Stimulated activated CD8-positive, alpha-beta memory T cell treated with anti-CD3 and anti-CD28 coated beads, Interleukin-7, amount 100 ng/mL, for 1 hour (primary cell): ENCODE data around the gene DIP2C.

Experiments used
- DNase-seq, 2 donors: peaks; one replicate each; pipeline ENCODE4 v3.0.0-alpha.2; 2020; ENCODE audit warnings: low read depth in 2 of 2

The DIP2C gene

DNA sequence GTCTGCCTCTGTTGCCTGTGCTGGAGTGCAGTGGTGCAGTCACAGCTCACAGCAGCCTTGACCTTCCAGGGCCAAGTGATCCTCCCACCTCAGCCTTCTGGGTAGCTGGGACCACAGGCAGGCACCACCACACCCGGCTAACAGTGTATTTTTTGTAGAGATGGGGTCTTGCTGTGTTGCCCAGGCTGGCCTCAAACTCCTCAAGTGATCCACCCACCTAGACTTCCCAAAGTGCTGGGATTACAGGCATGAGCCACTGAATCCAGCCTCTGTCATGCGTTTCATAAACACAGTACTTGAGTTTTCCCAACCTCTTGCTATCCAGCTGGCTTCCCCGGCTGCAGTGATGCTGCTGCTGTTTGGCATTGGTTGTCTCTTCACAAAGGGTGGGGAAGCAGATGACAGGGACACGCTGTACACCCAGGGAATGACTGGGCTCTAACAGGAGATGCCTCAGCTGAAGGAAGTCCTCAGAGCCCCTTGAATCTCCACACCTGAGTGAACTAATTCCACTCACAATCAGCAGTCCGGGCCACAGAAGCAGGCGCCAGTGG is 191.5 kb downstream of the DIP2C start:
- no peak for DNase-seq

DNA sequence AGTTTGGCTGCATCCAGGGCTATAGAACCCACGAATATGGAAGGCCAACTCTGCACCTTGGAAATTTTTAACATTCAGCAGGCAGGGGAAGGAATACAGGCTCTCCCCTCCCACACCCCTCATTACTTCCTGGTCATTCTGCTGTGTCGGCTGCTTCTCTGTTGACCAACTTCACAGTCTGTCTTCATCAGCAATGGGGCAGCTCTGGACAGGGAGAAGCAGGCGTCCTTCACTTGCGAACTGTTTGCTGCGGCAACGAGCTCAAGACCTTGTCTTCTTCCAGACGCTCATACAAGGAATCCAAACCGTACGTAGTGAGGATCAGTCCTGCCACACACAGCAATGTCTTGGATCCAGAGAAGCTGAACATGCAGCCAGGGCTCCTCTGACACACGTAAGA is 192.2 kb downstream of the DIP2C start:
- no peak for DNase-seq

DNA sequence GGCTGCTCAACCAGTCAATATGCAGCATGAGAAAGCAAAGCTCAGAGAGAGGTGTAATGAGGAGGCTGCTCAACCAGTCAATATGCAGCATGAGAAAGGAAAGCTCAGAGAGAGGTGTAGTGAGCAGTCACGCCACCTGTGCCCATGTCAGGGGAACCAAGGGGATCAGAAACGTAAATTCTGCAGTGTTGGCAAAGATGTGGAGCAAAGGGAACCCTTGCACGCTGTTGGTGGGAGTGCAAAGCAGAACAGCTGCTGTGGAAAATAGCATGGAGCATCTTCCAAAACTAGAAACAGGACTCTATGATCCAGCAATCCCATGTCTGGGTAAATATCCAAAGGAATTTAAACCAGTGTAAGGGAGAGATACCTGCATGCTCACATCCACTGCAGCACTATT is 194.9 kb downstream of the DIP2C start:
- DNase-seq, result no peak

DNA sequence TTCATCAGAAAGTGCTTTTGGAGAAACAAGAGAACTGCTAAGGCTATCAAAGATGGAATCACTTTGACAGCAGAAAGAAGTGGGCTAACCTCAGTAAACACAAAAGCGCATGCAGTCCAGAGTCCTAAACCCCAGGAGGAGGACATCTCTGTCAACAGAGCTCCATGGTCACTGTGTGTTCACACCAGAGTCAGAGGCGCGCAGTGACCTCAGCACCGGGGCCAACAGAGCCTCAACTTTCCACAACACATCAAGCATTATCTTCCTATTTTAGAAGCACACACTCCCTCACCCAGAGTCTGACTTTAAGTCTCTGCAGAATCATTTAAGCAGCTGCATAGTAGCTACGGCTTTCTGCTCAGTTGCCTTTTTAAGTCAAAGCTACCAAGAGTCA is 195.3 kb downstream of the DIP2C start:
- no peak for DNase-seq

DNA sequence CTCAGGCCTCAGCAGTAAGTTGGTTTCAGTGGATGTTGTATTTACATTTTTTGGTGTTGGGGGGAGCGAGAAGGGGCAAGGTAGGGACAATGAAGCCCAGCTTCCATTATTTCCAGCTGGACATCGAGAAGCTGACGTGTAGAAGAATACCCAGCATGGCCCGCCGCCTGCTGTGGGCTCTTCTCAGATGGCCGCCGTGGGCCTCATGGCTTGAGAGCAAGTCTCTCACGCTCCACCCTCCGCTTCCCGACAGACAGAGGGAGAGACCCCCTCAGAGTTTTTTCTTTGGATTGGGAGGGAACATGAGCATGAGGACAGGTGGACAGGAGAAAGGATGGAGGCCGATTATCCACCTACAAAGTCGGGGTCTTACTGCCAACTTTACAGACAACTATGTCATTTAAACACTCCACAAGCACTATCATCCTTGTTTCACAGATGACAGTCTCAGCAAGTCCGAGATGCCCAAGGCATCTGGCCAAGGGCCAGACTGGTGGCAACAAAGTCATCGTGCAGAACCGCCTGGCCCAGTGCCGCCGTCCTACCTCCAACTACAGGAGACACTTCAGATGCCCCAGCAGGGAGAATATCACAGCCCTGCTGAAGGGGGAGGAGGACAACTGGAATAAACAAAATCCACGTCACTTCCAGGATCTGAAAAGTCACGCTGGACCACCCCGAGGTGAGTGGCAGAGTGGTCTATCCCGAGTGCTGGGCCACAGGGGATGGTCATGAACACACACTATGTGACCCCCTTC is 195.9 kb downstream of the DIP2C start:
- DNase-seq, result no peak

DNA sequence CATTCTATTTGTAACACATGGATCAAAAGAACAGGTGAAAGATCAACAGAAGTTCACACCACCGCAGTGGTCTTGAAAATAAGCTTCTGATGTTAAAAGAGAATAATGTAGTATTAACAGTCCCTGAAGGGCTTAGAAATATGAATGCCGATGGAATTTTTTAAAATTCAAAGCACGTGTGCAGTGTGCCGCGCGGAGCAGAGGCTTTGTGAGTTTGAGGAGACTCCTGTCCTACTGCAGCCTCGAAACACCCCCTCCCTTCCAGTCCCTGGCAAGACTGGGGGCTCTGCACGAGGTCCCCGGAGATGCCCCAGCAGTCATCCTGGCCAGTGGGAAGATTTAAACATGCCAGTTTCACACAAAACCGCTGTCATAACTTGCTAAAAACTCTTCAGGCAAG is 196.6 kb downstream of the DIP2C start:
- no peak for DNase-seq

DNA sequence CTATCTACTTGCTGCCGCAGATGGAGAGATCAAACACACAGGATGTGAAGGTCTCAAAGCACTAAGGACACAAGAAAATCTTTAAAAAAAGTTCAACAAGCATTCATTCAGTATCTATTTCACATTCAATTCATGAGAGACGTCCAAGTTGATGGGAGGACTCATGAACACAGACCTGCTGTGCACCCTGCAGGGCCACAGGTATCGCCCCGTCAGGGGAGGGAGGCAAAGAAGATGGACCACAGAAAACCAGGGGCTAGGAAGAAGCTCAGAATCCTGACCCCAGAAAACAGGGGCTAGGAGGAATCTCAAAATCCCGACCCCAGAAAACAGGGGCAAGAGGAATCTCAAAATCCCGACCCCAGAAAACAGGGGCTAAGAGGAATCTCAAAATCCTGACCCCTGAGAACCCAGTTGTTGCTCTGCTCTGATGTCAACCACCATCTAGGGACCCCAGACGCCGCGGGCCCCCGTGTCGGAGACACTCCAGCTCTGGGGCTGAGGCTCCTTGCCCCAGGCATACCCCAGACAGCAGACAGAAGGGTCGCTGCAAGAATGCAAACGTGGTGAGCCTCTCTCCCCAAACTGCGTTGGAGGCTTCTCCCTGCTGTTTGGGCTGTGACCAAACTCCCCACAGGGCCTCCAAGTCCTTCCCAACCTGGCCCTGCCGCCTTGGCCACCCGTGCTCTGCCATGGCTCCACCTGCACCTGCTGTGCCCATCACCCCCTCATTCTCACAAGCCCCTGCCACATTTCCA is 197.6 kb downstream of the DIP2C start:
- DNase-seq, result no peak

DNA sequence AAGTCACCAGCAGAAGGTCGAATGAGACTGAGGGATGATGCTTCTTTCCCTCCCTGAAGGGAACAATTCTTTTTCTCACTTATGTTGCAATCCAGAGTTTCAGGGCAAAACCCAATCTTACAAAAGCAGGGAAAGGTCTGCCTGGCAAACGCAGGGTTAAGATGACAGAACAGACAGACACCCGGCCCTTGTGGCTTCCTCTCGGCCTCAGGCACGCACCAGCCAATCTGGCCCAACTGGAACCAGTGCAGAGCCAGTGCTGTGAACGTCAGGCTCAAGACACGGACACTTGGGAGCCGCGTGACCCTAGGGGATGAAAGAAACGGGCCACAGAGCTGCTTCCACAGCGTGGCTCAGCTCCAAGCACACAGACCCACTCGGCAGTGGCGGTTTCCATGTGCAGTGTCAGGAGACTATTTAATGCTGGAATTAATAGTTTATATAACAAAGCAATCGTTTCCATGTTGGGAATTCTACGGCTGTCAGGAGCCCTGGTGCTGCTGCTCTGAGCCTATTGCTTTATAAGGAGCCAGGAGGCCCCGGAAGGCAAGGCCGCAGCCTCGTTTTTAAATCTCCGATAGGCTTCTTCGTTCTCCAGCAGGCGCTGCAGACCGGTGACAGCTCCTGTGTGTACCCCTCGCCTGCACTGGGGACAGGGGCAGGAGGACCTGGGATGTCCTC is 198.4 kb downstream of the DIP2C start:
- DNase-seq, result no peak

DNA sequence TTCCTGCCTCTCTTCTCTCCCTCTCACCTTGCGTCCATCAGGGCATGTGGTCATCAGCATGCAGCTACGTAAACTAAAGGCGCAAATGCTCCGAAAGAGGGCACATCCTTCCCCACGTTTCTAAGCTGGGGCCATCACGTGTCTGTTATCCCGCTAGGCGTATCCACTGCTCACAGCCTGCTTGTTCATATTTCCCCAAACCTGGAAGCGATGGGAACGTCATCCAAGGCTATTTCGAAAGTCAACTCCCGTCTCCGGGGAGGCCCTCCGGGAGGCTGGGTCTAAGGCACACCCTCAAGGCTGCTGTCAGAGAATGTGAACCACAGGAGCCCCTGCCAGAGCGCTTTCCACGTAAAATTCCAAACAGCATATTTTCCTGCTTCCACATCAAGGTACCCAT is 199.2 kb downstream of the DIP2C start:
- DNase-seq, result no peak

DNA sequence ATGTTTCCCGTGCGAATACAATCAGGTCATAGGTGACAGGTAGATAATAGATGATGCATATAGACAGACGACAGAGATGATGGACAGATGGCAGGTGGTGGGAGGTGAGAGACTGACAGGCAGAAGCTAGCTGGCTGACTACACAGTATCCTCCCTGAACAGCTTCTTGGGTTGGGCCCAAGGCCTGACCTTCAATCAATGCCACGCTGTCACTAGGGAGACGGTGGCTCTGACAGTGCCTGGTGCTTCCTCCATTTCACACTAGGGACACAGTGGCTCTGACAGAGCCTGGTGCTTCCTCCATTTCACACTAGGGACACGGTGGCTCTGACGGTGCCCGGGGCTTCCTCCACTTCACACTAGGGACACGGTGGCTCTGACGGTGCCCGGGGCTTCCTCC is 200.1 kb downstream of the DIP2C start:
- DNase-seq, result no peak

DNA sequence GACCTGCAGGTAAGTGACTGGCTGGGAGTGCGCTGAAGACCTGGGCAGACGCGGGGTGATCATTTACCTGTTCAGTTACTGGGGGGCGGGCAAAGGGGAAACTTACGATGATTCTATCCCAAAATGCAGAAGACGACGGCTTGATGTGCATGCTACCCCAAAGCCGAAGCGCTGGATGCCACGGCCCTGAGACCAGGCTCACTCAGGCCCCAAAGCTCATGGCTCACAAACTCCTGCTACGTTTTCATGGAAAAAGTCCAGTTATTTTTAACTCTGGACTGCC is 200.6 kb downstream of the DIP2C start:
- no peak for DNase-seq

DNA sequence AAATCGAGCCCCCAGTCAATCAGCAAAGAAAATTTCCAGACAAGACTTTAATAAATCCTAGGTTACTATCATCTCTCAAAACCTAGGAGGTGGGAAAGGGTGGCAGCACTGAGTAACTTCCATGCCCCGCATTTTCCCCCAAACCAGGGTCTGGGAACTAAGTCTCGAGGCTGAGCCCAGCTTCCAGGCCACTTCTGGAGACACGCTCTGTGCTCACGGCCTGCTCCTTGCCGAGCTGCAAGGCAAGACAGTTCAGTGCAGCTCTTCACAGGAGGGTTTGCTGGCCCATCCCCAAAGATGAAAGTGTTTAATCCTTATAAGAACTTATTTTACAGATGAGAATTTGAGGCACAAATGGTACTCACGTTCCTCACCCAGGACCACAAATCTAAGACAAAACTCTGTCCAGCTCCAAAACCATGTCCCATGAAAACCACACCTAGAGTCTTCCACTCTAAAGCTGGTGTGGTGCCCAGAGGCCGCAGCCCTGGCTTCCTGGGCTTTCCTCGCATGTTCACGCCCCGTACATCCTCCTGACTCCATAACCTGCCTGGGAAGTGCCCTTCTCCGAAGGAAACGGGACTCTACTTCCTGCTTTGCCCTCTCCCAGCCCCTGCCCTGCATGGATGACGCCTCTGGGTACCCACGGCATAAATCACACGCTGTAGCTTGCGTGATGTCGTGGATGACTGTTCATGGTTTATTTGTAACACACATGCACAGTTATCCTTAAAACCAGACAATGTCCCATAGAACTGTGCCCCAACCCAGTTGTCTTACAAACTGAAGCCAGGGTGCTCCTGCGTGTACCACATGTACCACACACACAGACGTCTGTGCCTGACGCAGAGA is 201.2 kb downstream of the DIP2C start:
- no peak for DNase-seq

DNA sequence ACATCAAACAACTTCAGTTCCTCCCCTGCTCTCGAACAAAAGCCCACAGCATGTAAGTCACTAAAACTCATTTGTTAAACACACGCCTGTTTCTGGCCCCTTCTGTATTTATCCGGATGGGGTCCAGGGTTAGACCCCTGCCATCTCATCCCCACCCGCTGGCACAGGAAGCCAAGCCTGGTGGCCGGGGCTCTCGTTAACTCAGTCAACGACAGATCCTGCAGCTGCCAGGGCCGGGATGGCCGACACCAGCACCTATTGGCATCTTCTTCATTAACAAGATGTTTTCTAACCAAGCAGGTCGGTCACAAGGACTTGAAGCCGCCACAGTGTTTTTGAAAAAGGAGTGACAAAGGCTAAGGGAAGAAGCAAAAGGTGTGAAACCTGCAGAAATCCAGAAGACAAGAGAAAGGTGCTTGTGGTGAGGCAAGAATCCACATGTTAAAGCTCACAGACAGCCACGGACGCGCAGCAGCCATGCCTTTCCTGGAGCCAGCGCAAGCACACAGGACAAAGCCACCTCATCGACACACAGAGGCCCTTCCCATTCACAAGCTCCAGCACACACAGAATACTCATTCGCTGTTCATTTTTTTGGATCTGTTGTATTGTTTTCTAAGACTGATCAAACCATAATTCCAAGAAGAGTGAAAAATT is 202.7 kb downstream of the DIP2C start:
- DNase-seq, result no peak

DNA sequence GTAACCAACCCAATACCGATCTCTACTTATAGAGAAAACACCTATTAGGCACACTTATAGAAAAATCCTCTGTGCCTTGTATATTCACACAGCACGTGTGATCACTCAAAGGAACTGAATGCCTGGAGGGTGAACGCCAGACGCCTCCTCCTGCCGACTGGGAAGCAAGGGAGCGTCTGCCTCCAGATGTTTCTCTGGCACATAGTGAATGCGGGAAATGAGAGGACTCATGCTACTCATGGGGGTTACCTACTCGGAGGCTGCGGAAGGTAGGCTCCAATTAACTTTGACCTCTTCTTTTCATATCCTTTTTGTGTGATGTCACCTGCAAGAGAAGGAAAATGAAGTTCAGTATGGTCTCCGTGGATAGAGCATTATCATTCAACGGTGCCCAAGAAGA is 203.3 kb downstream of the DIP2C start:
- DNase-seq, result no peak

DNA sequence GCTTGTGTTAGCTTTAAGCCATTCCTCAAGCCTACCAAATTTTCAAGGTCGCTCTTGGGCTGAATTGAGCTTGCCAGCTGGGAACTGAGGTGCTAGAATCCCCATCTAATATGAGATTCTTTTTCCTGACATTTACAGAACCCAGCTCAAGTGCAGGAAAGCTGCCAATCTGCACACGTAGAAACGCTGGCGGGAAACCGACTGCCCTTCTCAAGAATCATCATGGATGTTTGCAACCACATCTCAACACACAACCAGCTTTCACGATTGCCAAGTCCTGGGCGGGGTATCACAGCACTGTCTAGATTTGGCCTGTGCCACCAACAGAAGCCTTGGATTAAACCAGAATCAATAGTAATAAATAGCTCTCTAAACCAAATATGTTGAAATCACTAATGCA is 203.7 kb downstream of the DIP2C start:
- no peak for DNase-seq

DNA sequence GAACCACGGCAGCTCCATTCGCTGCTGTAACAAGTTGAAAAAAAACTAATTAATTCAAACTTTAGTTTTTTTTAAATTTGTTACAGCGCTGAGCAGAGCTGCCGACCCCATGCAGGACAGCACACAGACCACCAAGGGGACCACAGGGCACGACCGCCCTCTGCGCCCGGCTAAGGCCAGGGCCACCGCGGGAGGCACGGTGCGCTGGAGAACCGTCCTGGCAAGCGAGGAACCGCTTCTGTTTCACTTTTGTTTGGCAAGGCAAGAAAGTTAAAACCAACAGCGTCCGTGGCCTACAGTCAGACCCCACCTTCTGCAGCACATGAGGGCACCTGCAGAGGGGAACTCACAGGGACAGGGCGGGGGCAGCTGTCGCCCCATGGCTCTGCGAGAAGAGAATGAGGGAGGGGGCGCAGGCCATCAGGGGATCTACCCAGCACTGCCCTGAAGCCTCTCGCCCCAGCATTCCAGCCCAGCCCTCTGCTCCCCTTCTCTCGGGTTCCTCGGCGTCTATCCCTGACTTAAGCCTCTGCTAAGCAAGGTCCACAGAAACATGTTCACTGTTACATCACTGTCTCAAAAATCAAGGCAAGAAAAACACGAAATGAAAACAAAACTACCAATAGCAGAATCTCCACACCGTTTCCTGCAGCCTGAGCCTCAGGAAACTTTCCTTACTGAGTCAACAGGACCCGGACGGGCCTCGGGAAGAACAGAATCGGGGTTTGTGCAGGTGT is 204.4 kb downstream of the DIP2C start:
- DNase-seq, result no peak

DNA sequence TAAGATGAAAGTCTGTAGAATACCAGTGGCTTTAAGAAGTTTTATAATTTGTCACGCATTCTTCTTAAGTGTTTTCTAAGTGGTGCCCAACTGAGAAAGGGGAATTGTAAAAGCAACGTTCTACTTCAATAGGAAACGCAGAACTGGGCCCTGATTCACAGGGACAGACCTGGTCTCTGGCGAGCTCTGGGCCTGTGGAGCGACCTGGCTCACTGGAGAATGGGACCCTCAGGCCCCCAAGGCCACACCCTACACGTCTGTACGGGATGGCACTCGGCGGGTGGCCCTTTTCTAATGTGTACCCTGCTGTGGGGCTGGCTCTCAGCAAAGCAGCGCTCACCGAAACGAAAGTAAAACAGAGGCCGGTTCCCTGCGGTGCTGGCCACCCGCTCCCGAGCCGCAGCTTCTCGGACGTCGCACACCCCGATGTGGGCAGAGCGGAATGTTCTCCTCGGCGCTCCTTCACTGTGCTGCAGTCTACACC is 205.0 kb downstream of the DIP2C start:
- DNase-seq, result no peak

DNA sequence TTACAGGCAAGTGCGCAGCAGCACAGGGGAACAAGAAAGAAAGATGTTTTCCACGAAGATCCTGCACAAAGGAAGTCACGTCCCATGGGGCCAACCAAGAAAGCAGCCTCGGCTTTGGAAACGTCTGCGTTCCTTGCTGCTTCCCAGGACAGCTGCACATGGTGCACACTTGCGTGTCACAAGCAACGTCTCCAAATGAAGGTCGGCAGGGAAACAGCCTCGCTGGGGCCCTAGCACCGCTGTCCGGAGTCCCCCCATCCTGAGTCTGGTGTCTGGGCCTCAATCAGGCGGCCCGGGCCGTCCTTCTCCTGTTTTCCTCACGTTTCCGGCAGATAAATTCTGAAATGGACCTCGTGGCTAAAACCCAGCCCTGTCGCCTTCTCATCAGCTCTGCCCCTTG is 206.2 kb downstream of the DIP2C start:
- DNase-seq, result no peak

DNA sequence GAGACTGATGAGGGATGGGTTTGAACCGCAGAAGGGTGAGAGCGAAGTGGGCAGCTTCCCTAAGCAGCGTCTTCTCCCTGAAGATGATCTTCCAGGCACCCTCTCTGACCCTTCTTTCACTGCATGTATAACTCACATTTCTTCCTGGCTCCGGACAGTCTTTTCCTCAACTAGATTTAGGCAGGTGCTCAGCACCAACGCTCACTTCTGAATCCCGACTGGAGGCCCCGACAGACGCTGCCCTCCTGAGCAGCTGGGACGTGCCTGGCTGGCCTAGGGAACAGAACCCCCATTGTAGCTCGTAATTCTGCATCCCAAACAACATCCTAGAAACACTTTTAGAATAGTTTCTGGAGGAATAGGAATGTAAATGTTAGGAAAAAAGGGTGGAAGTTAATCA is 206.6 kb downstream of the DIP2C start:
- no peak for DNase-seq

DNA sequence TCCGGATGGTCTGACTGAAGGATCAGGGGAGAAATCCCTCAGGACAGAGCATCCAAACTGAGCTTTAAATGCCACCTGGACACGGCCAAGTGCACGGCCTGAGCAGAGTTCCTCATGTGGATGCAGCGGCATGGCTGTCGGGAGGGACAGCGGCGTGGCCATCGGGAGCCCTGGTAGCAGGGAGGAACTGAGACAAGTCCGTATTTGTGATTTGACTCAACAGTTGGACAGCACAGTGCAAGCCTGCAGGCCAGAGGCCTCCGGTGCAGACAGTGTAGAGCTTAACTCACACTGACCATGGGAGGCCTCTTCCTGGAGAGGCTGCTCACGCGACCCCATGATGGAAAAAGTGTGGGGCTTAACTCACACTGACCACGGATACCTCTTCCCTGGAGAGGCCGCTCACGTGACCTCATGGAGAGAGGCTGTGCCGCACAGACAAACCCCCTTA is 207.4 kb downstream of the DIP2C start:
- no peak for DNase-seq
